GM19023 (cell line): ENCODE data around the gene OPRD1.
"Not testable (repeated sequence)": the region's sequence is repeated elsewhere in the genome, so short reads cannot be mapped to it uniquely, and the experiment has no call there.

Experiments
- ATAC-seq: cut with Tn5 transposase; IDR thresholded peaks from one replicate; pipeline ENCODE4 v1.9.1; 2021; ENCODE audit warnings: mild to moderate bottlenecking, moderate library complexity; ENCODE audit not compliant: unreplicated experiment

Gene OPRD1

GRCh38 chr1:28811766-28812668, at the start of gene OPRD1:
TSS of gene OPRD1 (plus strand) at chr1:28812170. CDS start at chr1:28812384, 214 bp downstream.
- no peak for ATAC-seq

- ATAC-seq = no peak
These were observed 45.3 kb upstream of the OPRD1 start for GRCh38 chr1:28766532-28767183.

- ATAC-seq = no peak
These were observed 41.3 kb upstream of the OPRD1 start for GRCh38 chr1:28770601-28771165.

DNA sequence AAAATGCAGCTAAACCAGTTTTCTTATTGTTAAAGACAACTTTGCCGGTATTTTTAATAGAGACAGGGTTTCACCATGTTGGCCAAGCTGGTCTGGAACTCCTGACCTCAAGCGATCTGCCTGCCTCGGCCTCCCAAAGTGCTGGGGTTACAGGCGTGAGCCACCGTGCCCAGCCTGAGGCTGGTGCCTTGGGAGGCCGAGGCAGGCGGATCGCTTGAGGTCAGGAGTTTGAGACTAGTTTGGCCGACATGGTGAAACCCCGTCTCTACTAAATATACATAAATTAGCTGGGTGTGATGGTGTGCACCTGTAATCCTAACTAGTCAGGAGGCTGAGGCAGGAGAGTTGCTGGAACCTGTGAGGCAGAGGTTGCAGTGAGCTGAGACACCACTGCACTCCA, 40.0 kb upstream of the OPRD1 start:
- ATAC-seq = not testable (repeated sequence)

DNA sequence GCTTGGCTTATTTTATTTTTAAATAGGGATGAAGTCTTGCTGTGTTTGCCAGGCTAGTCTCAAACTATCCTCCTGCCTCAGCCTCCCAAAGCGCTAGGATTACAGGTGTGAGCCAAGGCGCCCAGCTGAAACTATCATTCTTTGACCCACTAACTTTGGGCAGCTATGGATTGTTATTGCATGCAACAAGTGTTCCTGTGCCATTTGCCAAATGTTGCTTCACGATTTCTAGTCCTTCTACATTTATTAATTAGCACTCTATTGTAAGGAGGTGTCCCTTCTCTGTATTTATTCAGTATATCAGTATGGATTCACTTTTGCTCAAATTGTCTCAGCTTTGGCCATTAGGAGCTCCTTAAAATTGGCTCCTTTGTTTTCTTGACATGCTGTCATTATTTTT, 38.9 kb upstream of the OPRD1 start:
- no peak for ATAC-seq

DNA sequence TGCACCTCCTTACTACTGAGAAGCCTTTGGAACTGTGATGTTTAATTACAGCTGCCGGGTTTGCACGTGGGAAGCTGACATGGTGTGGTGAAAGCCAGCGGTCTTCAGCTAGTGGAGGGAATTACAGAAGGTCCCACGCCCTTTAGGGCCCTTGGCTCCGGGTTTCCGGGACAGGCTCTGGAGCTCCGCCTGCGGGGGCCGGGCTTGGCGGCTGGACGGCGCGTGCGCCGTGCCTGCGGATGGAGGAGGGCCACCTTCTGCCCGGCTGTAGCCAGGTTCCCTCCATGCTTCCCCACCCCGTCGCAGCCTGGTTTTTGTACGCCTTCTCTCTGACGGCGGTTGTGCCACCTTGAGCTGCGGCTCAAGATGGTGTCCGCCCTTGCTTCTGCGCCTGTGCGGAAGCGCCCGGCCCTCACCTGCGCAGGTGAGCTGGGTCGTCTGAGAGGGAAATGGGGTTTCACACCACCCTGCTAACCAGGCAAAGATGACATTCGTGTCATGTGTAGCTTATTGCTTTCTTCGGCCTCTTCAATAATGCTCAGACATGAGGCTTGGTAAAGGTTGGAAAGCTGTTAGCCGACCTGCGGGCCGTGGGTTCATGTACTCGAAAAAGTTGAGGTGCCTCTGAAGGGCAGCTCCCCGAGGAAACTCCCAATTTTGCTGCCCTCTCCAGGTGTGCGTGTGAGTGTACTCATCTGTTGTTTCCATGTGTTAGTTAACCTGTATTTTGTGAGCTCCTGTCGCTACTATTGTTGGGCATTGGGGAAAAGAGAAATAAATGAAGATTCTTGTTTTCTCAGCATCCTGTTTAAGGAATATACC, 36.6 kb upstream of the OPRD1 start:
- no peak for ATAC-seq

DNA sequence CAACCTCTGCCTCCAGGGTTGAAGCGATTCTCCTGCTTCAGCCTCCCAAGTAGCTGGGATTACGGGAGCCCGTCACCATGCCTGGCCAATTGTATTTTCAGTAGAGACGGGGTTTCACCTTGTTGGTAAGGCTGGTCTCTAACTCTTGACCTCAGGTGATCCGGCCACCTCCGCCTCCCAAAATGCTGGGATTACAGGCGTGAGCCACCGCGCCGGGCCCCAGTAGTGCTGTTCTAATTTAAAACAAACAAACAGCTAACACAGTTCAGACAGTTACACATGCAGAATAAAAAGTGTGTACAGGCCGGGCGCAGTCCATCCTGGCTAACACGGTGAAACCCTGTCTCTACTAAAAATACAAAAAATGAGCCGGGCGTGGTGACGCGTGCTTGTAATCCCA, 35.6 kb upstream of the OPRD1 start:
- no peak for ATAC-seq

DNA sequence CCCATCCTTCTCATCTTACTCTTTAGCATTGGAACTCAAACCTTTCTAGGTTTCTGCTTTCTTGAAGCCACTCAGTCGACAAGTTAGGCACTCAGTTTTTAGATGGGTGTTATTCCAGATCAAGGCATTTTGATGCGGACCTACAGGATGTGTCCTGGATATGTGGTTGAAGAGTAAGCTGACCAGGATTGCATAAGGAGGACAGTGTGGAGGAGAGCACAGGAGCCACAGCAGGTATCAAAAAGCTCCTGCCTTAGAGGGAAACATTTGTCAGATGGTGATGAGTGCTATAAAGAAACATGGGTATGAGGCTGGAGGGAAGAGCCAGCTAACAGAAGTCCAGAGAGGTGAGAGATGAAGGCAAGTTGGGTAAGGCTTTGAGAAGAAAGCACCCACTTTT, 33.9 kb upstream of the OPRD1 start:
- ATAC-seq = no peak

GRCh38 chr1:28779751-28780408, 32.1 kb upstream of the OPRD1 start:
- ATAC-seq = no peak

DNA sequence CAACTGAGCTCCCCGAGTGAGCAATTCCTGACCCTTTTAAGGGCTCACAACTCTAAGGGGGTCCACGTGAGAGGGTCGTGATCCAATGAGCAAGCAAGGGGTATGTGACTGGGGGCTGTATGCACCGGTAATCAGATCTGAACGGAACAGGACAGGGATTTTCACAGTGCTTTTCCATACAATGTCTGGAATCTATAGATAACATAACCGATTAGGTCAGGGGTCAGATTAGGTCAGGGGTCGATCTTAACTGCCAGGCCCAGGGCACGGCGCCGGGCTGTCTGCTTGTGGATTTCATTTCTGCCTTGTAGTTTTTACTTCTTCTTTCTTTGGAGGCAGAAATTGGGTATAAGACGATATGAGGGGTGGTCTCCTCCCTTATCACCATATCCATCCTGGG, 30.7 kb upstream of the OPRD1 start:
- ATAC-seq = no peak

GRCh38 chr1:28782011-28782410, 30.0 kb upstream of the OPRD1 start:
- ATAC-seq = no peak

GRCh38 chr1:28783363-28783762, 28.6 kb upstream of the OPRD1 start:
- no peak for ATAC-seq

DNA sequence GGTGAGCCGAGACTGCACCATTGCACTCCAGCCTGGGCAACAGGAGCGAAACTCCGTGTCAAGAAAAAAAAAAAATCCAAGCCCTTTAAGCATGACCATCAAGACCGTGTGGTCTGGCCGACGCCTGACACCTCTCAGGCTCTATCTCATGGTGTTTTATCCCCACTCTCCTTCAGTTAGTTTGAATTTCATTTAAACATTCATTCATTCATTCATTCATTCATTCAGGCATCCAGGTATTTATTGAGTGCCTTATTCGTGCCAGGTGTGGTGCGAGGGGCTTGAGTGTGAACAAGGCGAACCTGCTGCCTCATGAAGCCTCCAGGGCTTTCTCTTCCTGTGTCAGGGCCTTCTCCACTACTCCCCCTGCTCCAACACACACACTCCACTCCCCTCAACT, 22.6 kb upstream of the OPRD1 start:
- no peak for ATAC-seq

- no peak for ATAC-seq
These were observed 22.2 kb upstream of the OPRD1 start for GRCh38 chr1:28789816-28790215.

GRCh38 chr1:28790377-28791035, 21.5 kb upstream of the OPRD1 start:
- ATAC-seq = no peak

DNA sequence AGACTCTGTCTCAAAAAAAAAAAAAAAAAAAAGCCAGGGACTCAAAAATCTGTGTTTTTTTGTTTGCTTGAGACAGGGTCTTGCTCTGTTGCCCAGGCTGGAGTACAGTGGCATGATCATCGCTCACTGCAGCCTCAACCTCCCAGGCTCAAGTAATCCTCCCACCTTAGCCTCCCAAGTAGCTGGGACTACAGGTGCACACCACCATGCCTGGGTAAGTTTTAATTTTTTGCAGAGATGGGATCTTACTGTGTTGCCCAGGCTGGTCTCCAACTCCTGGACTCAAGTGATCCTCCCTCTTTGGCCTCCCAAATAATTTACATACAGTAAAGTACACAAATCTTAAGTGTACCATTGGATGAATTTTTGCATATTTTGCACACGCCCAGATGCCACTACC, 20.0 kb upstream of the OPRD1 start:
- ATAC-seq = not testable (repeated sequence)

DNA sequence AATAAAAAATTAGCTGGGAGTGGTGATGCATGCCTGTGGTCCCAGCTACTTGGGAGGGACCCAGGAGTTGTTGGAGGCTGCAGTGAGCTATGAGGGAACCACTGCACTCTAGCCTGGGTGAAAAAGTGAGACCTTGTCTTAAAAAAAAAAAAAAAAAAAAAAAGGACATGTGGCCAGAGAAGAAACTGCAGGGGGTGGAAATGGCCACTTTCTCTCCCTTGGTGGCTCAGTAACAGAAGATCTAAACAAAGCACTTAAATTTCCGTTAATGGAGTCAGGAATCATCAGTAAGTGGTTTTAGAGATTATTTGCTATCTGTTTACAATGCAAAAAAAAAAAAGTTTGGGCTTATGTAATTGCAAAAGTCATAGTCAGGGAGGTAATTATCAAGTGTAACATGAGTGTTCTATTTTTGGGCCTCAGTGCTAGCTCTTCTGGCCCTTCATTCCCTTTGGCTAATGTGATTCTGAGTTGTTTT, 19.3 kb upstream of the OPRD1 start:
- no peak for ATAC-seq

GRCh38 chr1:28794582-28794981, 17.4 kb upstream of the OPRD1 start:
- ATAC-seq = not testable (repeated sequence)

GRCh38 chr1:28796352-28797211, 15.4 kb upstream of the OPRD1 start:
- ATAC-seq = no peak
